Measurements from ENCODE around the gene POLR3B.
"Not testable (repeated sequence)": the region's sequence is repeated elsewhere in the genome, so short reads cannot be mapped to it uniquely, and the experiment has no call there.

Gene POLR3B

GRCh38 chr12:106442575-106442974, 85.0 kb downstream of the POLR3B start:
- no peak for FAIRE-seq

GRCh38 chr12:106445053-106445452, 87.5 kb downstream of the POLR3B start:
- DNase-seq (ENCODE audit: insufficient read length, low spot score) (no peak), FAIRE-seq (no peak)
- no peak for TF ChIP-seq POLR2A (IDR thresholded peaks at IDR 0.05; ENCODE audit: low read depth, low read length)

More at GRCh38 chr12:106442575-106442974, 85.0 kb downstream of the POLR3B start:
- DNase-seq (ENCODE audit: insufficient read length, low spot score): no peak
- TF ChIP-seq POLR2A (IDR thresholded peaks at IDR 0.05; ENCODE audit: low read depth, low read length): no peak

GRCh38 chr12:106445959-106446358, 88.4 kb downstream of the POLR3B start:
- FAIRE-seq: no peak
- TF ChIP-seq POLR2A (IDR thresholded peaks at IDR 0.05; ENCODE audit: low read depth, low read length): no peak
- DNase-seq (ENCODE audit: insufficient read length, low spot score): no peak

GRCh38 chr12:106446419-106447092, 89.0 kb downstream of the POLR3B start:
- no peak for TF ChIP-seq POLR2A (IDR thresholded peaks at IDR 0.05; ENCODE audit: low read depth, low read length)
- no peak for DNase-seq (ENCODE audit: insufficient read length, low spot score)
- FAIRE-seq: no peak

GRCh38 chr12:106452309-106452708, 94.8 kb downstream of the POLR3B start:
- TF ChIP-seq POLR2A (IDR thresholded peaks at IDR 0.05; ENCODE audit: low read depth, low read length): no peak
- DNase-seq (ENCODE audit: insufficient read length, low spot score) (no peak), FAIRE-seq (no peak)

- DNase-seq (ENCODE audit: insufficient read length, low spot score) (no peak), FAIRE-seq (no peak)
- no peak for TF ChIP-seq POLR2A (IDR thresholded peaks at IDR 0.05; ENCODE audit: low read depth, low read length)
These were observed 97.6 kb downstream of the POLR3B start for GRCh38 chr12:106455111-106455510.

GRCh38 chr12:106459124-106459523, 101.6 kb downstream of the POLR3B start:
- TF ChIP-seq POLR2A (IDR thresholded peaks at IDR 0.05; ENCODE audit: low read depth, low read length): no peak
- no peak for DNase-seq (ENCODE audit: insufficient read length, low spot score)
- FAIRE-seq: no peak

GRCh38 chr12:106459534-106459933, 102.0 kb downstream of the POLR3B start:
- FAIRE-seq: no peak
- no peak for DNase-seq (ENCODE audit: insufficient read length, low spot score)
- TF ChIP-seq POLR2A (IDR thresholded peaks at IDR 0.05; ENCODE audit: low read depth, low read length): no peak

GRCh38 chr12:106461730-106462129, 104.2 kb downstream of the POLR3B start:
- FAIRE-seq (no peak), DNase-seq (ENCODE audit: insufficient read length, low spot score) (no peak)
- TF ChIP-seq POLR2A (IDR thresholded peaks at IDR 0.05; ENCODE audit: low read depth, low read length): no peak

GRCh38 chr12:106465605-106466004, 108.1 kb downstream of the POLR3B start:
- not testable (repeated sequence) for FAIRE-seq; DNase-seq (ENCODE audit: insufficient read length, low spot score)

- FAIRE-seq; DNase-seq (ENCODE audit: insufficient read length, low spot score): not testable (repeated sequence)
These were observed 118.1 kb downstream of the POLR3B start for GRCh38 chr12:106475662-106476061.

GRCh38 chr12:106477627-106478026, 120.1 kb downstream of the POLR3B start:
- DNase-seq (ENCODE audit: insufficient read length, low spot score); FAIRE-seq: not testable (repeated sequence)

GRCh38 chr12:106480251-106480650, 122.7 kb downstream of the POLR3B start:
- TF ChIP-seq POLR2A (IDR thresholded peaks at IDR 0.05; ENCODE audit: low read depth, low read length): no peak

GRCh38 chr12:106481246-106481645, 123.7 kb downstream of the POLR3B start:
- no peak for DNase-seq (ENCODE audit: insufficient read length, low spot score)
- TF ChIP-seq POLR2A (IDR thresholded peaks at IDR 0.05; ENCODE audit: low read depth, low read length): no peak
- no peak for FAIRE-seq

More at GRCh38 chr12:106480251-106480650, 122.7 kb downstream of the POLR3B start:
- DNase-seq (ENCODE audit: insufficient read length, low spot score) (no peak), FAIRE-seq (no peak)

GRCh38 chr12:106487664-106488063, 130.1 kb downstream of the POLR3B start:
- FAIRE-seq (no peak), DNase-seq (ENCODE audit: insufficient read length, low spot score) (no peak)
- no peak for TF ChIP-seq POLR2A (IDR thresholded peaks at IDR 0.05; ENCODE audit: low read depth, low read length)

GRCh38 chr12:106488884-106489283, 131.3 kb downstream of the POLR3B start:
- no peak for FAIRE-seq
- TF ChIP-seq POLR2A (IDR thresholded peaks at IDR 0.05; ENCODE audit: low read depth, low read length): no peak
- DNase-seq (ENCODE audit: insufficient read length, low spot score): no peak
